Stimulated activated CD8-positive, alpha-beta memory T cell treated with anti-CD3 and anti-CD28 coated beads, Interleukin-15, amount 100 ng/mL, for 1 hour (primary cell): ENCODE results near the gene SIX2.

Experiments used
- DNase-seq: peaks from one replicate; pipeline ENCODE4 v3.0.0-alpha.2; 2020; ENCODE audit warnings: low read depth

SIX2 gene

GRCh38 chr2:45000921-45001868, 8.1 kb downstream of the SIX2 start:
- no peak for DNase-seq

GRCh38 chr2:45000341-45000901, 8.8 kb downstream of the SIX2 start:
- DNase-seq = no peak

- no peak for DNase-seq
These were observed 9.7 kb downstream of the SIX2 start for GRCh38 chr2:44999540-44999939.

DNA sequence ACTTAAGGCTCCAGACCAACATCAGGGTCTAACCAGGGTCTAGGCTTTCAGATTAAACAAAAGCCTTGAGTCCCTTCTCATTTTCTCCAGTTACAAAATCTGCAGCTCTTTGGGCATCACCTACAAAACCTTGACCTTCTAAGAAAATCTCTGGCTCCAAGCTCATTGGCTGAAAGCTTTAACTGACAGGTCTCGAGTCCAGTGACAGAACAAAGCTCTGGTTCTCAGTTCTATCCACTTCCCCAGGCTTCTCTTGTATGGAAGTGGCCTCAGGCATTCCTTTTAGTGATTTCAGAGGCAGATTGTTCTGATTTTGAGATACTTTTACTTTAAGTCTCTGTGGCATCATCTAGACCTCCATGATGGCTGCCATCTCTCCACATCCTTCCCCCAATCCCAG, 11.3 kb downstream of the SIX2 start:
- no peak for DNase-seq

DNA sequence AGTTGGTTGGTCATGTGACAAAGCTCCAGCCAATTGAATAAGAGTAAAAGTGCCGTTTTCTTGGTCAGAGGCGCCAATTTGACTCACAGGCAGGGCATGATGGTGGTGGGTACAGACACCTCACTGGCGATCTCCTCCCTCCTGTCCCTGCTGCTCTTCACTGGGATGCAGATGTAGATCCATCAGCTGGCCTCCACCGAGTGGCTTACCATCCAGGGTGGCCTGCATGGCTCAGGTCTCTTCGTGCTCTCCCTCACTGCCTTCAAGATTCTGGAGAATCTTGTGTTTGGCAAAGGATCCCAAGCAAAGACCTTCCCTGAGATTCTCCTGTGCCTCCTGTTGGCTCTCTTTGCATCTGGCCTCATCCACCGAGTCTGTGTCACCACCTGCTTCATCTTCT, 12.9 kb downstream of the SIX2 start:
- DNase-seq = no peak

- no peak for DNase-seq
These were observed 14.9 kb downstream of the SIX2 start for GRCh38 chr2:44994377-44994776.

DNA sequence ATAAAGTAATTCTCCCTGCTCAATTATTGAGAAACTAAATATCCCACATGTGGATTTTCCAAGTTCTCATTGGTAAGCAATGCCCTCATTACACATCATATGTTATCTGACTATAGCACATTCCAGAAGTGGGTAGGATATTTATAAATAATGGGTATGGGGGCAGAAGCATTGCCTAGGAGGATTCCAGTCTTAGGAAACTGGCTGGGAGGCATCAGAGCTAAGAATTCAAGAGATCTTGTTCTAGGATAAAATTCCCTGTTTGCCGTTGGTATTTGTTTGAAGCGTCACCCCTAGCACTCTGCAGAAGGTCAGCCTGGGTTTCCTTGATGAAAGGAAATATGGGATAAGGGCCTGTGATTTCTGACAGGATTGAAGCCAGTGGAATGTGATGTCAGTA, 20.1 kb downstream of the SIX2 start:
- DNase-seq = no peak

GRCh38 chr2:44983836-44984604, 25.2 kb downstream of the SIX2 start:
- no peak for DNase-seq

GRCh38 chr2:44981714-44982108, 27.5 kb downstream of the SIX2 start:
- peak; percentile 52 for DNase-seq

DNA sequence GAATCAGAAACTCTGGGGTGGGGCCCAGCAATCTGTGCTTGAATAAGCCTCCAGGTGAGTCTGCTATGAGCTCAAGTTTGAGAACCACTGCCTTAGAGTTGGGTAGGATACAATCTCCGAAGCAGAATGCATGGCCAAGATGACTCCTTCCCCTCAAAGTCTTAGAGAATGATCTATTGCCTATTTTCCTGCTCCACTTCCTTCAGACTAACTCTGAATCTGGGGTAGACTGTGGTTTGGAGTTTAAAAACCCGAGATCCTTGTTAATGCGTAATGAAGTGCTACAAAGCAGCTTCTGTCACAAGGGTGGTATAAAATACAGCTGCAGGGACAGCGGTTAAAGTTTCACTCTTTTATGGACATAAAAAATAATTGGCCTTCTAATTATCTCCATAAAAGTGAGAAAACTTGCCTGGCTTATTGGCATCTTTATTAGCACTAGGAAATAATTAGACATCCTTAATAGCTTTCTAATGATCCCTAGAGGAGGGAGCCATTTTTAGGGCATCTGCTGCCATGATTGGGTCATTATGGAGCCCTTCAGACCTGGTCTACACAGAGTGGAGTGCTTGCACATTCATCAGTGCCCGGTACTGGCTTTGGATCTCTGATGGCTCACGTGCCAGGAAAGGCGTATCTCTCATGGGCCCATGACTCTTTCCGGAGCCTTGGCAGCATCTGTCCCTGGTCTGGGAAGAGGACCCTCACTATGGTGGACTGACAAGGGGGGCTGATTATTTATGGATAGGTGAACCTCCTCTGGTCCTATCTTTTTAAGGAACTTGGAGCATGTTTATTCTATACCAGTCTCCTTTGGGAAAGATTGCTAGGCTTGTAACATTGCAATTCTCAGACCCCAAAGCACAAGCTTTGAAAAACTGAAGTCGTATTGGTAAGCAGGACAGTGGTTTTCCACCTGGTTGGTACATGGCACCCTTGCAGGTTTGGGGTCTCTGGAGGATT, 28.2 kb downstream of the SIX2 start:
- DNase-seq = no peak

DNA sequence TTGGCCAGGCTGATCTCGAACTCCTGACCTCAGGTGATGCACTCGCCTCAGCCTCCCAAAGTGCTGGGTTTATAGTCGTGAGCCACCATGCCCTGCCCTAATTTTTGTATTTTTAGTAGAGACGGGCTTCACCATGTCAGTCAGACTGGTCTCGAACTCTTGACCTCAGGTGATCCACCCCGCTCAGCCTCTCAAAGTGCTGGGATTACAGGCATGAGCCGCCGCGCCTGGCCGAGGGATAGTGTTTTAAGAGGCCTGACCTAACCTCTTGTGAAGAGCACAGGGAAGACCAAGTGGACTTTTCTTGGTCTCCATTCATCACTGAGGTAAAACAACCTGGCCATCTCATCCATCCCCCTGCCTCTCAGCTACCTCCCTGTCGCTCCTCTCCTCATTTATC, 29.7 kb downstream of the SIX2 start:
- DNase-seq = no peak

DNA sequence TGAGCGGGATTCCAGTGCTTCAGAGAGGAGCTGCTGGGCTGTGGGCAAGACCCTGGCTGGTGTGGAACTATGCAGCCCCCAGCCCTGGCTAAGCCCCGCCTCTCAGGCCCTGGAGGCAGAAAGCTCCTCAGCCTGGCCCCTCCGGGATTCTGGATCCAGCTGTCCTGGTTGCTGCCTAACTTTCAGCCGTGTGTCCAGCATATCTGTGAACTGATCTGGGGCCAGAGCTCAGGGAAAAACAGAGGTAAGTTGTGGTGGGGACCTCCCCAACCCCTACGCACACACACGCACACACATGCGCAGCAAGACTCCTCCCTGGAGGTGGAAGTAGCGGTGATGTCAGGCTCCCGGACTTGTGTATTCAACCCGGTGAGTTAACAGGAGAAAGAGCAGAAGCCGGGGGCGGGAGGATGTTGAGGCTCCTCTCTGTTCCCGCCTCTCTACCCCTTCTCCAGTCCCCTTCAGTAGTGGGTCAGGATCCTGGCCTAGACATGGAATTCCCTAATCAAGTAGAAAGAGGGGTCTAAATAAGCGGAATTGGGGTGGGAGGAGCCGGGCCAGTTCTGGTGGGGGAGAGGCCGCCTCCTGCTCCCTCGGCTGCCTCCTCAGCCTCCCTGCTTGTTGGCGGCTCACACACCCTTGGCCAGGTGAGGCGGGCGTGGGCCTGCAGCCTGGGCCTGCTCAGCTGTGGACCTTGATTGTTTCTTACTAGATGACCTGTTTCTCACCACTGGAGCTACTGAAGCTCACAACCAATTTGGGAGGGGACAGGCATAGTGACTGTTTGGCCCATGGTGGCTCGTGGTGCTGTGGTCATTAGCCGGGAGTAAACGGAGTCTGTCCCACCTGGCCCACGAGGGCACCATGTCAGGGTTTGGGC, 33.4 kb downstream of the SIX2 start:
- no peak for DNase-seq

DNA sequence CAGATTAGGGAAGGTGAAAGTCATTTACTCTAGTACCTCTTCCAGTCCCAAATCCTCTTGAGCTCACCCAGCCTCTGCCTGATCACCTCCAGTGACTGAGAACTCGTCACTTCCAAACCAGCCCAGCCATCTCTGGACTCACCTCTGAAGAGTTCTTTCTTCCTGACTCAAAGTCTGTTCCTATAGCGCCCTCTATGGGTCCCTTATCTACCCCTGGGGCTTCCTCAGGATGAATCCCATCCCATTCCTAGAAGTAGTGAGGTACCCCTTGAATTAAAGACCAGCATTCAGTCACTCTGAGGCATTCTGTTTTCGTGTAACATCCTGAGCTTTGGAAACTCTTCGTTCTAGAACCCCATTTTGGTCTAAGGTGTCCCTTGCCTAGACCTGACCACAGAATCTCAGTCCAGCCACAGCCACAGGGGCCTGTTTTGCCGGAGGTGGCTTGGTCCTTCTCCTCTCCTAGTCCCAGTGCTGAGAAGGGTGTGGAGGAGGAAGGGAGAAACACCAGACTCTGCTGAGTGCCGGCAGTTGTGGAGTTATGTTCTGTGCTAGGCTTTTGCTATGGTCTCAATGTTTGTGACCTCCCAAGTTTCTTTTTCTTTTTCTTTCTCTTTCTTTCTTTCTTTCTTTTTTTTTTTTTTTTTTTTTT, 35.1 kb downstream of the SIX2 start:
- DNase-seq = no peak

- no peak for DNase-seq
These were observed 36.3 kb downstream of the SIX2 start for GRCh38 chr2:44972771-44973535.

DNA sequence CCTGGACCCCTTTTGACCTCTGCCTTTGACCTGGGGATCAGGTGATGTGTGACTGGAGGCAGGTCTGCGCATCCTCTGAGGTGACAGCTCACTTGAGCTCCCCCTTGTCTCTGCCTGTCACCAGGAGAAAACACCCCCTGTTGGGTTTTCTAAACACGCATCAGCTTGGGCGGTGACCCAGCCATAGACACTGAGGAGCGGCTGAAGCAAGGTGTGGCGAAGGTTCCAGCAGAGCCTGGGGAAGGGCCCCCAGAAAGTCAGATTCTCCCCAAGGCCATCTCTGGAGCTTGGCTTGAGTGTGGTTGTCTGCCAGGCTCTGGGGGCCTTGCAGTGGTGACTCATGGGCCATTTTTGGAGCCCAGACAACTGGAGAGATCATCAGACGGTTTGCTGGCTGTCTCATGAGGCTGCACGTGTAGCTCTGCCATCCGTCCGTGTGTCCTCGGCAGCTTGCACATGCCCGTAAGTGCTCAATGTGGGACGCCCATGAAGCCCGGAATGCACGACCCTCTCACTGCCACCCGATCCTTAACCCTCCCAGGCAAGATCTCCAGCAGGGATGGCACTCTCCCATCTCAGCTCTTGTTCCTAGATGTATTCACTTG, 38.3 kb downstream of the SIX2 start:
- DNase-seq = no peak

GRCh38 chr2:44969936-44970335, 39.3 kb downstream of the SIX2 start:
- DNase-seq = no peak

DNA sequence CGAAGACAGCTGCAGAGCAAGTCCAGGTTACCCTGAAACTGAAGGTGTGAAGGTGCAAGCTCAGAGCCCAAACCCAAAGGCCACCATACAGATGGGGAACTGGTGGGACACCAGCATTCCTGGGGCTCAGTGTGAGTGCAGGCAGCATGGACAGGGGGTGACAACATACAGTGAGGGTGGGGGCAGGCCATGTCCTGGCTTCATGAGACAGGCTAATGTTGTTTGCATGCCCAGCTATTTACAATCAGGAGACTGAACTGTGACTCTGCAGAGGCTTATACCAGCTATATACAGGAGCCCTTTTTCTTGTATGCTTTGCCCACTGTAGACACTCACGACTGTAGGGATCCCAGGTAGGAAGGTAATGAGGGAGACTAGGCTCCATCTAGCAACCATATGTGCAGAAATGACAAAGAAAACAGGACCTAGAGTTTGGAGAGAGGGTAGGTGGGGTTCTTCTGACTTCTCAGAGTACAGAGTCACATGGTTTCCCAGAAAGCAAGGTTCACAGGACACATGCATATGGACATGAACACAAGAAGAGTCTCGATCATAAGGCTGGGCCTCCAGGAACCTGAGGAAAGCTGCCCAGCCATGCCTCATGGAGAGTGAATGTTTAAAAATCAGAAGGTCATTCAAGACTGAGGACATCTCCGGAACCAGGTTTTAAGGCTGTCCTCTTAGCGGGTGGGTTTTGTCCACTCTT, 41.4 kb downstream of the SIX2 start:
- no peak for DNase-seq

GRCh38 chr2:44967056-44967455, 42.2 kb downstream of the SIX2 start:
- no peak for DNase-seq
